Panc1 (cell line): ENCODE measurements around the gene TRMT44. TPM values are rescaled to one million over a fixed set of nuclear protein-coding genes. Genes with fewer than 3 reads are reported as not detected.

Experiments used
- ATAC-seq: fragments of 200-7000 bp; cut with Tn5 transposase; 2 replicates; pipeline ENCODE4 v1.9.1; 2020; ENCODE audit warnings: mild to moderate bottlenecking, moderate library complexity
- BruUV-seq: library from RNA; stranded (reverse); fragments of 400-500 nt; replicated peaks from 2 replicates; lab custom pipeline; 2021; lab: Mats Ljungman, UMichigan
- CTCF ChIA-PET: fragments of 300-600 bp; sonication (Branson Sonifier 250); formaldehyde crosslinking; loops from one replicate; lab custom pipeline; 2022; ENCODE audit warnings: antibody characterized with exemption; lab: Charles Lee
- POLR2A ChIA-PET: fragments of 300-600 bp; sonication (Branson Sonifier 250); formaldehyde crosslinking; loops from one replicate; lab custom pipeline; 2022; ENCODE audit warnings: antibody characterized with exemption; lab: Charles Lee
- DNase-seq: peaks from one replicate; pipeline ENCODE4 v3.0.0-alpha.2; 2010; ENCODE audit warnings: low read depth, low spot score
- H3K27ac ChIP-seq: 2 replicates; pipeline ENCODE4 v1.5.1; 2011; ENCODE audit warnings: mild to moderate bottlenecking, low read length, inconsistent platforms
- H3K27me3 ChIP-seq: fragments of 200-500 bp; sonication (Bioruptor generic); 2 replicates; pipeline ENCODE4 v1.6.0; 2014; ENCODE audit warnings: low read length, inconsistent platforms; ENCODE audit not compliant: control insufficient read depth, insufficient read depth
- H3K36me3 ChIP-seq: fragments of 200-500 bp; sonication (Bioruptor generic); 2 replicates; pipeline ENCODE4 v1.5.1; 2014; ENCODE audit warnings: inconsistent platforms, mild to moderate bottlenecking, low read length, moderate library complexity; ENCODE audit not compliant: control insufficient read depth, insufficient read depth
- H3K4me1 ChIP-seq: 2 replicates; pipeline ENCODE4 v1.5.1; 2011; ENCODE audit warnings: inconsistent platforms, mild to moderate bottlenecking, low read length, moderate library complexity; ENCODE audit not compliant: control insufficient read depth, insufficient read depth
- H3K4me3 ChIP-seq, 2 experiments: 2 replicates each; pipeline ENCODE4 v1.5.1; 2011 to 2012; ENCODE audit warnings: low read depth in 2 of 2, low read length in 2 of 2, mild to moderate bottlenecking in 2 of 2, inconsistent platforms in 1 of 2, moderate library complexity in 1 of 2
- H3K9me3 ChIP-seq: fragments of 200-500 bp; sonication (Bioruptor generic); 2 replicates; pipeline ENCODE4 v1.5.1; 2014; ENCODE audit warnings: low read depth, mild to moderate bottlenecking, inconsistent platforms, low read length, moderate library complexity; ENCODE audit not compliant: control insufficient read depth, insufficient read depth
- POLR2AphosphoS5 ChIP-seq: IDR thresholded peaks from 2 replicates; pipeline ENCODE4 v1.6.1; 2012; ENCODE audit warnings: mild to moderate bottlenecking, low read depth, low read length, moderate library complexity
- SIN3A ChIP-seq: IDR thresholded peaks from 2 replicates; pipeline ENCODE4 v1.6.1; 2012; ENCODE audit warnings: low read depth, mild to moderate bottlenecking, low read length, moderate library complexity, borderline replicate concordance; ENCODE audit not compliant: insufficient read depth
- TCF7L2 ChIP-seq: IDR thresholded peaks from 2 replicates; pipeline ENCODE4 v1.6.1; 2011; ENCODE audit warnings: mild to moderate bottlenecking, low read depth, low read length, inconsistent platforms
- in situ Hi-C: cut with HindIII; loops from 2 replicates; pipeline ENCODE4 v1.10.0; 2016; ENCODE audit warnings: low sequenced_read_pairs, low pct_unique_long_range_greater_than_20kb
- intact Hi-C: fragments of 100-400 bp; cut with micrococcal nuclease; formaldehyde crosslinking; loops from one replicate; pipeline ENCODE4 v1.10.0; 2022; ENCODE audit not compliant: unreplicated experiment
- total RNA-seq: library from RNA; stranded (reverse); gene quantifications from one replicate; pipeline ENCODE4 v1.2.1, GENCODE V29; 2021; ENCODE audit not compliant: unreplicated experiment
- TF ChIP-seq, protein P1 (sequence below): fragments of 450-650 bp; IDR thresholded peaks from 2 replicates; pipeline ENCODE4 v1.5.1; 2017; ENCODE audit warnings: mild to moderate bottlenecking
- TF ChIP-seq, protein P2 (sequence below), 2 experiments: IDR thresholded peaks; 2 replicates each; pipeline ENCODE4 v1.6.1; 2011 to 2012; ENCODE audit warnings: low read depth in 2 of 2, control low read depth in 1 of 2, low read length in 1 of 2, mild to moderate bottlenecking in 1 of 2, moderate library complexity in 1 of 2; ENCODE audit not compliant: insufficient read depth in 1 of 2

TRMT44 gene
- total RNA-seq, 1 experiment from 2014 or later: 10.8 TPM

DNA sequence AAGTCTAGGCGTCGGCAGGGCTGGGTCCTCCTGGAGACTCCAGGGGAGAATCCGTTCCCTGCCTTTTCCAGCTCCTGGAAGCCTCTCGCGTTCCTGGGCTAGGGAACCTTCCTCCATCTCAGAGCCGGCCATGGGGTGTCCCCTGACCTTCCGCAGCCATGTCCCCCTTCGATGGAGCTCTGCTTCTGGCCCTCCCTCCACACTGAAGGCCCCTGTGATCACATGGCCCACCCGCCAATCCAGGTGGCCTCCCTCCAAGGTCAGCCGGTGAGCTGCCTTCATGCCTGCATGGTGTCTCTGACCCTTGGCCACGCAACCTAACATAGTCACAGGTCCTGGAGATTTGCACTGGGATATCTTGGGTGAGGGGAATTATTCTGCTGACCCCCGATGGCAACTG lies 69.6 kb downstream of the TRMT44 start:
- no TSS peak for BruUV-seq
- intact Hi-C loops (no loop called here), in situ Hi-C loops (no loop called here)
- no peak overlapping the region for H3K4me3 ChIP-seq
- H3K9me3 ChIP-seq: no peaks in the 10 kb centered on the region
- H3K27me3 ChIP-seq: no peaks in the 10 kb centered on the region
- ChIA-PET CTCF (no interaction called here), POLR2A (no interaction called here)
- TF ChIP-seq SIN3A (no peak), TCF7L2 (no peak), POLR2AphosphoS5 (no peak)
- TF ChIP-seq, protein P1, sequence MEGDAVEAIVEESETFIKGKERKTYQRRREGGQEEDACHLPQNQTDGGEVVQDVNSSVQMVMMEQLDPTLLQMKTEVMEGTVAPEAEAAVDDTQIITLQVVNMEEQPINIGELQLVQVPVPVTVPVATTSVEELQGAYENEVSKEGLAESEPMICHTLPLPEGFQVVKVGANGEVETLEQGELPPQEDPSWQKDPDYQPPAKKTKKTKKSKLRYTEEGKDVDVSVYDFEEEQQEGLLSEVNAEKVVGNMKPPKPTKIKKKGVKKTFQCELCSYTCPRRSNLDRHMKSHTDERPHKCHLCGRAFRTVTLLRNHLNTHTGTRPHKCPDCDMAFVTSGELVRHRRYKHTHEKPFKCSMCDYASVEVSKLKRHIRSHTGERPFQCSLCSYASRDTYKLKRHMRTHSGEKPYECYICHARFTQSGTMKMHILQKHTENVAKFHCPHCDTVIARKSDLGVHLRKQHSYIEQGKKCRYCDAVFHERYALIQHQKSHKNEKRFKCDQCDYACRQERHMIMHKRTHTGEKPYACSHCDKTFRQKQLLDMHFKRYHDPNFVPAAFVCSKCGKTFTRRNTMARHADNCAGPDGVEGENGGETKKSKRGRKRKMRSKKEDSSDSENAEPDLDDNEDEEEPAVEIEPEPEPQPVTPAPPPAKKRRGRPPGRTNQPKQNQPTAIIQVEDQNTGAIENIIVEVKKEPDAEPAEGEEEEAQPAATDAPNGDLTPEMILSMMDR: no peak
- TF ChIP-seq, protein P2, sequence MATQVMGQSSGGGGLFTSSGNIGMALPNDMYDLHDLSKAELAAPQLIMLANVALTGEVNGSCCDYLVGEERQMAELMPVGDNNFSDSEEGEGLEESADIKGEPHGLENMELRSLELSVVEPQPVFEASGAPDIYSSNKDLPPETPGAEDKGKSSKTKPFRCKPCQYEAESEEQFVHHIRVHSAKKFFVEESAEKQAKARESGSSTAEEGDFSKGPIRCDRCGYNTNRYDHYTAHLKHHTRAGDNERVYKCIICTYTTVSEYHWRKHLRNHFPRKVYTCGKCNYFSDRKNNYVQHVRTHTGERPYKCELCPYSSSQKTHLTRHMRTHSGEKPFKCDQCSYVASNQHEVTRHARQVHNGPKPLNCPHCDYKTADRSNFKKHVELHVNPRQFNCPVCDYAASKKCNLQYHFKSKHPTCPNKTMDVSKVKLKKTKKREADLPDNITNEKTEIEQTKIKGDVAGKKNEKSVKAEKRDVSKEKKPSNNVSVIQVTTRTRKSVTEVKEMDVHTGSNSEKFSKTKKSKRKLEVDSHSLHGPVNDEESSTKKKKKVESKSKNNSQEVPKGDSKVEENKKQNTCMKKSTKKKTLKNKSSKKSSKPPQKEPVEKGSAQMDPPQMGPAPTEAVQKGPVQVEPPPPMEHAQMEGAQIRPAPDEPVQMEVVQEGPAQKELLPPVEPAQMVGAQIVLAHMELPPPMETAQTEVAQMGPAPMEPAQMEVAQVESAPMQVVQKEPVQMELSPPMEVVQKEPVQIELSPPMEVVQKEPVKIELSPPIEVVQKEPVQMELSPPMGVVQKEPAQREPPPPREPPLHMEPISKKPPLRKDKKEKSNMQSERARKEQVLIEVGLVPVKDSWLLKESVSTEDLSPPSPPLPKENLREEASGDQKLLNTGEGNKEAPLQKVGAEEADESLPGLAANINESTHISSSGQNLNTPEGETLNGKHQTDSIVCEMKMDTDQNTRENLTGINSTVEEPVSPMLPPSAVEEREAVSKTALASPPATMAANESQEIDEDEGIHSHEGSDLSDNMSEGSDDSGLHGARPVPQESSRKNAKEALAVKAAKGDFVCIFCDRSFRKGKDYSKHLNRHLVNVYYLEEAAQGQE (IDR thresholded peaks at IDR 0.05; ENCODE audit: insufficient read depth in 1 of 2, low read depth in 2 of 2, low read length in 1 of 2): no peak
- no peaks in the 10 kb centered on the region for H3K36me3 ChIP-seq
- H3K27ac ChIP-seq: no peak overlapping the region
- no peak for ATAC-seq
- no peaks in the 10 kb centered on the region for H3K4me1 ChIP-seq
- no peak for DNase-seq

DNA sequence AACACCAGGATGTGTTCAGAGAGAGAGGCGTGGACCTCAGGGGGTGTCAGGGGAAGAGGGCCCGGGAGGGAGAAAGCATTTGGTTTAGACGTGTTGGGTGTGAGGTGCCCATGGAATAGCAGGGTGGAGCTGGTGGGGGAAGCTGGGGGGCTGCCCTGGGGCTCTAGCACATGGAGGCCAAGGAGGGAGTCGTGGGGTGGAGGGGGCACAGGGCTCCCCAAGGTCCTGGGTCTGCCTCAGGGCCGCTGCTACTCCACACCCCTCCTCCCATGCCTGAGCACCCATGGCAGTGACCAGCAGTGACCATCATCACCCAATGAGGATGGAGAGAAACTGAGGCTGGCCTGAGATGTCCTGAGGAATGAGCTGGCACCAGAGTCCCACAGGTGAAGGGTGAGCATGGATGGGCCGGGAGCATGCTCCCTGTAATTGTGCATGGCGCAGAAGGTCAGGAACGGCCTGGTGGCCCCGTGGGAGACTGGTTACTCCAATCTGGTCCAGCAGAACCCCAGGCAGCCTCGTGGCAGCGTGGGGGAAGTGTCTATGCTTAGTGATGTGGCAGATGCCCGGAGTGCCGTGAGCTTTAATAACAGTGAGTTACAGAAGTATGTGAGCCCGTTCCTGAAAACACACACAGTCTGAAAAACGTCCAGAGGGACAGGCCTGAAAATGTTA lies 70.2 kb downstream of the TRMT44 start:
- Histone ChIP-seq H3K4me1 (no peaks in the 10 kb centered on the region), H3K27me3 (no peaks in the 10 kb centered on the region), H3K27ac (no peak overlapping the region), H3K9me3 (no peaks in the 10 kb centered on the region), H3K36me3 (no peaks in the 10 kb centered on the region), H3K4me3 (no peak overlapping the region)
- in situ Hi-C loops (no loop called here), intact Hi-C loops (no loop called here)
- POLR2A ChIA-PET: no interaction called here
- ATAC-seq (no peak), DNase-seq (no peak)
- CTCF ChIA-PET: no interaction called here
- no TSS peak for BruUV-seq
- TF ChIP-seq POLR2AphosphoS5 (no peak), SIN3A (no peak), TCF7L2 (no peak)
- TF ChIP-seq, protein P1: no peak
